H1 (cell line): Measurements from ENCODE around the gene KRT32.

Source experiments
- CHD2 ChIP-seq: IDR thresholded peaks from 2 replicates; pipeline ENCODE4 v1.6.1; 2012; ENCODE audit warnings: low read length, improper control_type of control experiment
- CREB1 ChIP-seq: IDR thresholded peaks from 2 replicates; pipeline ENCODE4 v1.6.1; 2012; ENCODE audit warnings: inconsistent platforms
- EP300 ChIP-seq, 2 experiments: IDR thresholded peaks; 1 replicate in 1 of 2; 2 replicates in 1 of 2; pipeline ENCODE4 v1.6.1; 2011 to 2012; ENCODE audit warnings: low read depth in 2 of 2, low read length in 2 of 2, mild to moderate bottlenecking in 2 of 2, borderline replicate concordance in 1 of 2, inconsistent platforms in 1 of 2, moderate library complexity in 1 of 2
- EZH2 ChIP-seq: fragments of 200-600 bp; sonication (generic); IDR thresholded peaks from 2 replicates; pipeline ENCODE4 v1.7.1; 2012; ENCODE audit warnings: low read depth, mild to moderate bottlenecking, moderate library complexity, low read length, inconsistent platforms; ENCODE audit not compliant: severe bottlenecking
- JUN ChIP-seq: IDR thresholded peaks from 2 replicates; pipeline ENCODE4 v1.6.1; 2011; ENCODE audit warnings: low read depth, mild to moderate bottlenecking, improper control_type of control experiment, low read length
- POLR2A ChIP-seq, 2 experiments: IDR thresholded peaks; 1 replicate in 1 of 2; 2 replicates in 1 of 2; pipeline ENCODE4 v1.6.1; 2011; ENCODE audit warnings: low read depth in 2 of 2, low read length in 2 of 2, mild to moderate bottlenecking in 2 of 2; ENCODE audit errors: control extremely low read depth in 1 of 2
- POLR2AphosphoS5 ChIP-seq: IDR thresholded peaks from 2 replicates; pipeline ENCODE4 v1.6.1; 2011; ENCODE audit warnings: low read depth, low read length
- RAD21 ChIP-seq, 2 experiments: IDR thresholded peaks in 1 of 2; conservative IDR thresholded peaks in 1 of 2; 2 replicates each; pipeline ENCODE4 v1.6.1; 2011; ENCODE audit warnings: low read depth in 2 of 2, low read length in 2 of 2, improper control_type of control experiment in 1 of 2, inconsistent platforms in 1 of 2, mild to moderate bottlenecking in 1 of 2, moderate library complexity in 1 of 2
- SP1 ChIP-seq: IDR thresholded peaks from 2 replicates; pipeline ENCODE4 v1.6.1; 2011; ENCODE audit warnings: low read depth, low read length
- TAF1 ChIP-seq: IDR thresholded peaks from 2 replicates; pipeline ENCODE4 v1.6.1; 2011; ENCODE audit warnings: mild to moderate bottlenecking, low read depth, low read length
- TF ChIP-seq, protein P1 (sequence below), 3 experiments: IDR thresholded peaks; 1 replicate in 2 of 3; 2 replicates in 1 of 3; pipeline versions ENCODE4 v1.5.1 to v1.6.1; 2011; ENCODE audit warnings: low read length in 3 of 3, mild to moderate bottlenecking in 3 of 3, inconsistent platforms in 2 of 3, low read depth in 1 of 3, moderate library complexity in 1 of 3; ENCODE audit not compliant: insufficient read depth in 1 of 3; ENCODE audit errors: control extremely low read depth in 1 of 3
- TF ChIP-seq, protein P2 (sequence below): IDR thresholded peaks from 2 replicates; pipeline ENCODE4 v1.6.1; 2012; ENCODE audit warnings: low read length, inconsistent platforms
- TF ChIP-seq, protein P3 (sequence below): IDR thresholded peaks from 2 replicates; pipeline ENCODE4 v1.6.1; 2012; ENCODE audit warnings: inconsistent platforms

DNA sequence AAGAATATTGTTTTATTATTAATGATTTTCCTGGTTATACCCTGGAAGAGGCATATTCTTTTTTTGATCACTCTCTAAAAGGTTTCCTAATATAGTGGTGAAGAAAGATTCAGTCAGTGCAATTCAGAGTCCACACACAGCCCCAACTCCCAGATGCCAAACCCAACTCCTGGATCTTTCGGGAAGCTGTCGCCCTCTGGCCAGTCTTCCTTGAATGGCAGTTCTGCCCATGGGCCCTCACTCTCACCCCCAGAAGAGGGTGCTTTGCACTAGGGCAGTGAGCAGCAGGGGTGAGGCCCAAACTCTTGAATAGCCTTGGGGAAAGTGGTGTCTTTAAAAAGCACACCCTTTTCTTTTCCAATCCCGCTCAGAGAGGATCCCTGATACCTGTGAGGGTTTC, 11.0 kb downstream of the KRT32 start:
- TF ChIP-seq, protein P1, sequence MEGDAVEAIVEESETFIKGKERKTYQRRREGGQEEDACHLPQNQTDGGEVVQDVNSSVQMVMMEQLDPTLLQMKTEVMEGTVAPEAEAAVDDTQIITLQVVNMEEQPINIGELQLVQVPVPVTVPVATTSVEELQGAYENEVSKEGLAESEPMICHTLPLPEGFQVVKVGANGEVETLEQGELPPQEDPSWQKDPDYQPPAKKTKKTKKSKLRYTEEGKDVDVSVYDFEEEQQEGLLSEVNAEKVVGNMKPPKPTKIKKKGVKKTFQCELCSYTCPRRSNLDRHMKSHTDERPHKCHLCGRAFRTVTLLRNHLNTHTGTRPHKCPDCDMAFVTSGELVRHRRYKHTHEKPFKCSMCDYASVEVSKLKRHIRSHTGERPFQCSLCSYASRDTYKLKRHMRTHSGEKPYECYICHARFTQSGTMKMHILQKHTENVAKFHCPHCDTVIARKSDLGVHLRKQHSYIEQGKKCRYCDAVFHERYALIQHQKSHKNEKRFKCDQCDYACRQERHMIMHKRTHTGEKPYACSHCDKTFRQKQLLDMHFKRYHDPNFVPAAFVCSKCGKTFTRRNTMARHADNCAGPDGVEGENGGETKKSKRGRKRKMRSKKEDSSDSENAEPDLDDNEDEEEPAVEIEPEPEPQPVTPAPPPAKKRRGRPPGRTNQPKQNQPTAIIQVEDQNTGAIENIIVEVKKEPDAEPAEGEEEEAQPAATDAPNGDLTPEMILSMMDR (IDR thresholded peaks at IDR 0.05; ENCODE audit: control extremely low read depth in 1 of 3, insufficient read depth in 1 of 3, low read depth in 1 of 3, low read length in 3 of 3), result peak; percentile 45 to 70 (median 58)
- peak; percentile 64 to 70 for TF ChIP-seq RAD21 (IDR thresholded peaks at IDR 0.05 in 1 of 2, conservative IDR thresholded peaks at IDR 0.05 in 1 of 2; ENCODE audit: low read depth in 2 of 2, low read length in 2 of 2)
- TF ChIP-seq EP300 (IDR thresholded peaks at IDR 0.05; ENCODE audit: borderline replicate concordance in 1 of 2, low read depth in 2 of 2, low read length in 2 of 2), result no peak
- no peak for TF ChIP-seq POLR2AphosphoS5
- TF ChIP-seq EZH2, result no peak
- TF ChIP-seq CHD2, result no peak
- TF ChIP-seq TAF1, result no peak
- TF ChIP-seq, protein P2, sequence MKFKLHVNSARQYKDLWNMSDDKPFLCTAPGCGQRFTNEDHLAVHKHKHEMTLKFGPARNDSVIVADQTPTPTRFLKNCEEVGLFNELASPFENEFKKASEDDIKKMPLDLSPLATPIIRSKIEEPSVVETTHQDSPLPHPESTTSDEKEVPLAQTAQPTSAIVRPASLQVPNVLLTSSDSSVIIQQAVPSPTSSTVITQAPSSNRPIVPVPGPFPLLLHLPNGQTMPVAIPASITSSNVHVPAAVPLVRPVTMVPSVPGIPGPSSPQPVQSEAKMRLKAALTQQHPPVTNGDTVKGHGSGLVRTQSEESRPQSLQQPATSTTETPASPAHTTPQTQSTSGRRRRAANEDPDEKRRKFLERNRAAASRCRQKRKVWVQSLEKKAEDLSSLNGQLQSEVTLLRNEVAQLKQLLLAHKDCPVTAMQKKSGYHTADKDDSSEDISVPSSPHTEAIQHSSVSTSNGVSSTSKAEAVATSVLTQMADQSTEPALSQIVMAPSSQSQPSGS, result no peak
- TF ChIP-seq CREB1, result no peak
- no peak for TF ChIP-seq POLR2A (IDR thresholded peaks at IDR 0.05; ENCODE audit: control extremely low read depth in 1 of 2, low read depth in 2 of 2, low read length in 2 of 2)
- no peak for TF ChIP-seq JUN
- TF ChIP-seq, protein P3, sequence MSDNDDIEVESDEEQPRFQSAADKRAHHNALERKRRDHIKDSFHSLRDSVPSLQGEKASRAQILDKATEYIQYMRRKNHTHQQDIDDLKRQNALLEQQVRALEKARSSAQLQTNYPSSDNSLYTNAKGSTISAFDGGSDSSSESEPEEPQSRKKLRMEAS, result no peak
- no peak for TF ChIP-seq SP1
